ENCODE data around the gene FAM50A. TPM values are rescaled to one million over a fixed set of nuclear protein-coding genes. Genes with fewer than 3 reads are reported as not detected.

The FAM50A gene
- total RNA-seq, 1 donor from 2014 or later = 52.4 TPM

- Histone ChIP-seq H3K27me3 (no peaks in the 10 kb centered on the region), H3K4me3 (peak overlapping the region; percentile 64 to 81), H3K27ac (peak overlapping the region; percentile 64 to 67), H3K36me3 (peaks cover 0 to 6% of the 10 kb centered on the region in 2 donors), H3K4me1 (peaks cover 0 to 11% of the 10 kb centered on the region in 2 donors), H3K9me3 (no peaks in the 10 kb centered on the region)
- no peak for DNase-seq (ENCODE audit: low spot score in 2 of 2)
- TF ChIP-seq CTCF (IDR thresholded peaks at IDR 0.05) = no peak
- intact Hi-C loops (cut with DNase I) = loop anchor here (2.0 to 5.0 kb wide), 2 partner anchors 47 to 49 kb away; partner anchors contain the start of gene GDI1
Measured at GRCh38 chrX:154485150-154486051, 41.5 kb downstream of the FAM50A start.

- no peaks in the 10 kb centered on the region for H3K9me3 ChIP-seq
Measured at GRCh38 chrX:154486052-154486395, 42.1 kb downstream of the FAM50A start.

GRCh38 chrX:154486396-154487207, 42.7 kb downstream of the FAM50A start, which contains the start of gene UBL4A:
UBL4A (minus strand) TSS chrX:154486615; CDS start chrX:154486584, 31 bp downstream.
- Histone ChIP-seq H3K36me3 (peaks cover 0 to 6% of the 10 kb centered on the region in 2 donors), H3K4me3 (peak within 1 kb of the TSS; percentile 64 to 81), H3K27ac (peak within 1 kb of the TSS; percentile 78 to 81), H3K9me3 (no peaks in the 10 kb centered on the region), H3K27me3 (no peaks in the 10 kb centered on the region), H3K4me1 (peaks cover 0 to 11% of the 10 kb centered on the region in 2 donors)
- no peak for TF ChIP-seq CTCF (IDR thresholded peaks at IDR 0.05)
- intact Hi-C loops (cut with DNase I) = loop anchor here (2.0 to 5.0 kb wide), 2 partner anchors 46 to 50 kb away; partner anchors contain the start of gene GDI1
- DNase-seq (ENCODE audit: low spot score in 2 of 2) = peak in 1 of 2 donors; percentile 79

More at GRCh38 chrX:154486052-154486395, 42.1 kb downstream of the FAM50A start:
- peak overlapping the region; percentile 64 to 67 for H3K27ac ChIP-seq
- DNase-seq (ENCODE audit: low spot score in 2 of 2) = no peak
- intact Hi-C loops (cut with DNase I) = loop anchor here (2.0 to 5.0 kb wide), 2 partner anchors 46 to 49 kb away; partner anchors contain the start of gene GDI1
- H3K36me3 ChIP-seq = peaks cover 0 to 6% of the 10 kb centered on the region in 2 donors
- H3K27me3 ChIP-seq = no peaks in the 10 kb centered on the region
- no peak for TF ChIP-seq CTCF (IDR thresholded peaks at IDR 0.05)
- H3K4me1 ChIP-seq = peaks cover 0 to 11% of the 10 kb centered on the region in 2 donors
- peak overlapping the region; percentile 64 to 81 for H3K4me3 ChIP-seq

GRCh38 chrX:154487518-154488290, 43.8 kb downstream of the FAM50A start:
- Histone ChIP-seq H3K4me3 (peak overlapping the region in 1 of 2 donors; percentile 81), H3K36me3 (peaks cover 0 to 6% of the 10 kb centered on the region in 2 donors), H3K9me3 (no peaks in the 10 kb centered on the region), H3K27me3 (no peaks in the 10 kb centered on the region), H3K4me1 (peaks cover 0 to 11% of the 10 kb centered on the region in 2 donors), H3K27ac (peak overlapping the region; percentile 78 to 81)
- TF ChIP-seq CTCF (IDR thresholded peaks at IDR 0.05) = no peak
- no peak for DNase-seq (ENCODE audit: low spot score in 2 of 2)
- intact Hi-C loops (cut with DNase I) = loop anchor here (2.0 to 5.0 kb wide), 2 partner anchors 45 to 51 kb away; partner anchors contain the start of gene GDI1

Data from ascending aorta (tissue), 2 donors.